A549 (cell line): ENCODE measurements around the gene CADM4. TPM values are rescaled to one million over a fixed set of nuclear protein-coding genes. Genes with fewer than 3 reads are reported as not detected.

Experiments used
- ATAC-seq, 2 experiments: fragments of 200-7000 bp in 1 of 2; fragments of >200 bp in 1 of 2; cut with Nextera tagmentation in 1 of 2; cut with Tn5 transposase in 1 of 2; 3 replicates each; pipeline versions ENCODE4 v1.8.0 to v1.9.1; 2018 to 2020; ENCODE audit warnings: mild to moderate bottlenecking in 1 of 2, moderate library complexity in 1 of 2
- CTCF ChIA-PET: fragments of 300-600 bp; sonication (Branson Sonifier 250); formaldehyde crosslinking; extraction: SDS; loops from one replicate; lab custom pipeline; 2021; ENCODE audit warnings: antibody characterized with exemption, inconsistent platforms; lab: Yijun Ruan, JAX
- POLR2A ChIA-PET: fragments of 350-600 bp; formaldehyde crosslinking; extraction: SDS; loops from one replicate; lab custom pipeline; 2021; ENCODE audit warnings: antibody characterized with exemption, inconsistent platforms; lab: Yijun Ruan, JAX
- DNase-seq, 2 experiments: peaks; one replicate each; pipeline versions ENCODE4 v3.0.0 to v3.0.0-alpha.2; 2011 to 2016; ENCODE audit warnings: low read depth in 1 of 2, low spot score in 1 of 2
- FAIRE-seq: peaks from 2 replicates; lab custom pipeline; 2011; peaks lifted over from hg19 to GRCh38; lab: Jason Lieb, UNC
- H3K27ac ChIP-seq, 2 experiments: fragments of >200 bp; sonication (Bioruptor Twin); formaldehyde crosslinking; 3 replicates each; pipeline ENCODE4 v1.5.1; 2016 to 2017
- H3K4me1 ChIP-seq: fragments of >200 bp; sonication (Bioruptor Twin); formaldehyde crosslinking; 3 replicates; pipeline ENCODE4 v1.6.1; 2016
- H3K4me2 ChIP-seq: fragments of >200 bp; sonication (Bioruptor Twin); formaldehyde crosslinking; 3 replicates; pipeline ENCODE4 v1.6.1; 2016
- H3K4me3 ChIP-seq: fragments of >200 bp; sonication (Bioruptor Twin); formaldehyde crosslinking; 3 replicates; pipeline ENCODE4 v1.5.1; 2016
- H3K9me3 ChIP-seq: fragments of >200 bp; sonication (Bioruptor Twin); formaldehyde crosslinking; 3 replicates; pipeline ENCODE4 v1.6.1; 2016
- CBX2 ChIP-seq: fragments of 200-600 bp; sonication (generic); IDR thresholded peaks from 2 replicates; pipeline ENCODE4 v1.6.1; 2016; ENCODE audit warnings: low read depth, mild to moderate bottlenecking, borderline replicate concordance
- CEBPB ChIP-seq, 2 experiments: fragments of >200 bp in 1 of 2; sonication (Bioruptor Twin) in 1 of 2; formaldehyde crosslinking in 1 of 2; IDR thresholded peaks; 2 replicates each; pipeline ENCODE4 v1.6.1; 2012 to 2016
- EHMT2 ChIP-seq: fragments of 200-600 bp; sonication (generic); IDR thresholded peaks from 2 replicates; pipeline ENCODE4 v1.6.1; 2016; ENCODE audit warnings: antibody characterized with exemption, low read depth, mild to moderate bottlenecking, moderate library complexity
- FOSB ChIP-seq: fragments of 250-450 bp; sonication (Bioruptor Pico); IDR thresholded peaks from 2 replicates; pipeline ENCODE4 v1.5.0; 2020; ENCODE audit warnings: mild to moderate bottlenecking, moderate library complexity
- FOXS1 ChIP-seq: fragments of 250-450 bp; sonication (Bioruptor Pico); IDR thresholded peaks from 2 replicates; pipeline ENCODE4 v1.5.0; 2020; ENCODE audit warnings: mild to moderate bottlenecking, moderate library complexity
- GATA3 ChIP-seq: IDR thresholded peaks from 2 replicates; pipeline ENCODE4 v1.6.1; 2012; ENCODE audit warnings: borderline replicate concordance
- HOXB13 ChIP-seq: fragments of 250-450 bp; sonication (Bioruptor Pico); IDR thresholded peaks from 2 replicates; pipeline ENCODE4 v1.5.0; 2020; ENCODE audit warnings: low read depth, mild to moderate bottlenecking, moderate library complexity
- NFE2L2 ChIP-seq: fragments of 150-350 bp; conservative IDR thresholded peaks from 2 replicates; pipeline ENCODE4 v1.6.1; 2014; ENCODE audit warnings: low read length
- RARB ChIP-seq: fragments of 250-450 bp; sonication (Bioruptor Pico); IDR thresholded peaks from 2 replicates; pipeline ENCODE4 v1.8.0; 2021; ENCODE audit warnings: mild to moderate bottlenecking, moderate library complexity
- RCOR1 ChIP-seq: fragments of 150-350 bp; IDR thresholded peaks from 2 replicates; pipeline ENCODE4 v1.6.1; 2014; ENCODE audit warnings: antibody characterized with exemption, low read length, low read depth
- RNF2 ChIP-seq: fragments of 200-600 bp; sonication (generic); IDR thresholded peaks from 2 replicates; pipeline ENCODE4 v1.6.1; 2016; ENCODE audit warnings: low read depth, mild to moderate bottlenecking, antibody characterized with exemption, moderate library complexity, borderline replicate concordance
- TP53 ChIP-seq: fragments of 250-450 bp; sonication (Bioruptor Pico); IDR thresholded peaks from 2 replicates; pipeline ENCODE4 v1.5.0; 2021; ENCODE audit warnings: mild to moderate bottlenecking, moderate library complexity
- ZC3H11A ChIP-seq: fragments of 450-650 bp; IDR thresholded peaks from 2 replicates; pipeline ENCODE4 v1.6.1; 2014; ENCODE audit warnings: antibody characterized with exemption, mild to moderate bottlenecking
- WGBS: methylation state at CpG from one replicate; pipeline ENCODE4 v1.1.6; 2017; ENCODE audit errors: missing lambda C conversion rate; 5-methylcytosine and 5-hydroxymethylcytosine counted together
- polyA plus RNA-seq, 4 experiments: library from polyadenylated mRNA; depleted of rRNA in 3 of 4; stranded (reverse); fragments of >200 nt; fragmentation: RNase III in 1 of 4; extraction: RNeasy Plus Mini Kit Qiagen cat#74134 plus additional on column Dnase treatment in 1 of 4; gene quantifications; 2 replicates in 3 of 4; 3 replicates in 1 of 4; pipeline ENCODE4 v1.2.3, GENCODE V29; 2011 to 2017
- TF ChIP-seq, protein P1 (sequence below): fragments of 450-650 bp; IDR thresholded peaks from 2 replicates; pipeline ENCODE4 v1.6.1; 2014; ENCODE audit warnings: antibody characterized with exemption
- TF ChIP-seq, protein P2 (sequence below): fragments of >200 bp; sonication (Bioruptor Twin); formaldehyde crosslinking; IDR thresholded peaks from 3 replicates; pipeline ENCODE4 v1.6.1; 2016
- TF ChIP-seq, protein P3 (sequence below): fragments of 200-600 bp; sonication (generic); IDR thresholded peaks from 2 replicates; pipeline ENCODE4 v1.6.1; 2016; ENCODE audit warnings: antibody characterized with exemption, mild to moderate bottlenecking, moderate library complexity
- TF ChIP-seq, protein P4 (sequence below): fragments of 250-450 bp; sonication (Bioruptor Pico); IDR thresholded peaks from 2 replicates; pipeline ENCODE4 v1.5.0; 2020; ENCODE audit warnings: low read depth, mild to moderate bottlenecking, moderate library complexity
- TF ChIP-seq, protein P5 (sequence below): fragments of >200 bp; sonication (Bioruptor Twin); formaldehyde crosslinking; IDR thresholded peaks from 3 replicates; pipeline ENCODE4 v1.5.1; 2016
- TF ChIP-seq, protein P6 (sequence below): IDR thresholded peaks from 2 replicates; pipeline ENCODE4 v1.6.1; 2012; ENCODE audit warnings: low read depth, borderline replicate concordance

CADM4 gene
- polyA plus RNA-seq, 2 of the 4 experiments (the other 2 are of a cell fraction), result 4.2 to 9.2 TPM

DNA sequence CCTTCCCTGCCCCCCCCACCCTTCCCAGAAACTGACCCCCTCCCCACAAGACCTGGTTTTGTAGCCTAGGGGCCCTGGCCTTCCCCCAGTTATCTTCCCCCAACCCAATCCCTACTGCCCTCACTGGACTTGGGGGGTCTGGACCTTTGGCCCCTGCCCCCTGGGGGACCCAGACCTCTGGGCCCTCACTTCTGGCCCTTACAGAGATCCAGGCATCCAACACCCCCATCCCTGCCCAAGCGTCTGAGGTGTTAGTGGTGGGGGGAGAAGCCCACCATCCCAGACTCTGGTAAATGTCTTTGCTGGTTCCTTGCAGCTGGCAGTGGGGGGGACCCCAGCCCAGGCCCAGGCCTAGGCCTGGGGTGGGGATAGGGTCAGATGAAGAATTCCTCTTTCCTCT, 16.7 kb downstream of the CADM4 start:
- peaks cover 12% of the 10 kb centered on the region for H3K4me1 ChIP-seq
- TF ChIP-seq CBX2, result no peak
- TF ChIP-seq, protein P1, sequence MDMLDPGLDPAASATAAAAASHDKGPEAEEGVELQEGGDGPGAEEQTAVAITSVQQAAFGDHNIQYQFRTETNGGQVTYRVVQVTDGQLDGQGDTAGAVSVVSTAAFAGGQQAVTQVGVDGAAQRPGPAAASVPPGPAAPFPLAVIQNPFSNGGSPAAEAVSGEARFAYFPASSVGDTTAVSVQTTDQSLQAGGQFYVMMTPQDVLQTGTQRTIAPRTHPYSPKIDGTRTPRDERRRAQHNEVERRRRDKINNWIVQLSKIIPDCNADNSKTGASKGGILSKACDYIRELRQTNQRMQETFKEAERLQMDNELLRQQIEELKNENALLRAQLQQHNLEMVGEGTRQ, result no peak
- TF ChIP-seq, protein P2, sequence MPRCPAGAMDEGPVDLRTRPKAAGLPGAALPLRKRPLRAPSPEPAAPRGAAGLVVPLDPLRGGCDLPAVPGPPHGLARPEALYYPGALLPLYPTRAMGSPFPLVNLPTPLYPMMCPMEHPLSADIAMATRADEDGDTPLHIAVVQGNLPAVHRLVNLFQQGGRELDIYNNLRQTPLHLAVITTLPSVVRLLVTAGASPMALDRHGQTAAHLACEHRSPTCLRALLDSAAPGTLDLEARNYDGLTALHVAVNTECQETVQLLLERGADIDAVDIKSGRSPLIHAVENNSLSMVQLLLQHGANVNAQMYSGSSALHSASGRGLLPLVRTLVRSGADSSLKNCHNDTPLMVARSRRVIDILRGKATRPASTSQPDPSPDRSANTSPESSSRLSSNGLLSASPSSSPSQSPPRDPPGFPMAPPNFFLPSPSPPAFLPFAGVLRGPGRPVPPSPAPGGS, result no peak
- no peak for TF ChIP-seq RARB (CRISPR knock-in tag)
- no peak for TF ChIP-seq ZC3H11A
- no peak for TF ChIP-seq RCOR1
- TF ChIP-seq, protein P3, sequence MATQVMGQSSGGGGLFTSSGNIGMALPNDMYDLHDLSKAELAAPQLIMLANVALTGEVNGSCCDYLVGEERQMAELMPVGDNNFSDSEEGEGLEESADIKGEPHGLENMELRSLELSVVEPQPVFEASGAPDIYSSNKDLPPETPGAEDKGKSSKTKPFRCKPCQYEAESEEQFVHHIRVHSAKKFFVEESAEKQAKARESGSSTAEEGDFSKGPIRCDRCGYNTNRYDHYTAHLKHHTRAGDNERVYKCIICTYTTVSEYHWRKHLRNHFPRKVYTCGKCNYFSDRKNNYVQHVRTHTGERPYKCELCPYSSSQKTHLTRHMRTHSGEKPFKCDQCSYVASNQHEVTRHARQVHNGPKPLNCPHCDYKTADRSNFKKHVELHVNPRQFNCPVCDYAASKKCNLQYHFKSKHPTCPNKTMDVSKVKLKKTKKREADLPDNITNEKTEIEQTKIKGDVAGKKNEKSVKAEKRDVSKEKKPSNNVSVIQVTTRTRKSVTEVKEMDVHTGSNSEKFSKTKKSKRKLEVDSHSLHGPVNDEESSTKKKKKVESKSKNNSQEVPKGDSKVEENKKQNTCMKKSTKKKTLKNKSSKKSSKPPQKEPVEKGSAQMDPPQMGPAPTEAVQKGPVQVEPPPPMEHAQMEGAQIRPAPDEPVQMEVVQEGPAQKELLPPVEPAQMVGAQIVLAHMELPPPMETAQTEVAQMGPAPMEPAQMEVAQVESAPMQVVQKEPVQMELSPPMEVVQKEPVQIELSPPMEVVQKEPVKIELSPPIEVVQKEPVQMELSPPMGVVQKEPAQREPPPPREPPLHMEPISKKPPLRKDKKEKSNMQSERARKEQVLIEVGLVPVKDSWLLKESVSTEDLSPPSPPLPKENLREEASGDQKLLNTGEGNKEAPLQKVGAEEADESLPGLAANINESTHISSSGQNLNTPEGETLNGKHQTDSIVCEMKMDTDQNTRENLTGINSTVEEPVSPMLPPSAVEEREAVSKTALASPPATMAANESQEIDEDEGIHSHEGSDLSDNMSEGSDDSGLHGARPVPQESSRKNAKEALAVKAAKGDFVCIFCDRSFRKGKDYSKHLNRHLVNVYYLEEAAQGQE, result no peak
- TF ChIP-seq RNF2, result no peak
- TF ChIP-seq EHMT2, result no peak
- TF ChIP-seq FOSB (CRISPR knock-in tag), result no peak
- TF ChIP-seq, protein P4, sequence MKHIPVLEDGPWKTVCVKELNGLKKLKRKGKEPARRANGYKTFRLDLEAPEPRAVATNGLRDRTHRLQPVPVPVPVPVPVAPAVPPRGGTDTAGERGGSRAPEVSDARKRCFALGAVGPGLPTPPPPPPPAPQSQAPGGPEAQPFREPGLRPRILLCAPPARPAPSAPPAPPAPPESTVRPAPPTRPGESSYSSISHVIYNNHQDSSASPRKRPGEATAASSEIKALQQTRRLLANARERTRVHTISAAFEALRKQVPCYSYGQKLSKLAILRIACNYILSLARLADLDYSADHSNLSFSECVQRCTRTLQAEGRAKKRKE (CRISPR knock-in tag), result no peak
- no peak for TF ChIP-seq CEBPB (IDR thresholded peaks at IDR 0.05)
- TF ChIP-seq NFE2L2, result no peak
- no peak for TF ChIP-seq HOXB13 (CRISPR knock-in tag)
- TF ChIP-seq, protein P5, sequence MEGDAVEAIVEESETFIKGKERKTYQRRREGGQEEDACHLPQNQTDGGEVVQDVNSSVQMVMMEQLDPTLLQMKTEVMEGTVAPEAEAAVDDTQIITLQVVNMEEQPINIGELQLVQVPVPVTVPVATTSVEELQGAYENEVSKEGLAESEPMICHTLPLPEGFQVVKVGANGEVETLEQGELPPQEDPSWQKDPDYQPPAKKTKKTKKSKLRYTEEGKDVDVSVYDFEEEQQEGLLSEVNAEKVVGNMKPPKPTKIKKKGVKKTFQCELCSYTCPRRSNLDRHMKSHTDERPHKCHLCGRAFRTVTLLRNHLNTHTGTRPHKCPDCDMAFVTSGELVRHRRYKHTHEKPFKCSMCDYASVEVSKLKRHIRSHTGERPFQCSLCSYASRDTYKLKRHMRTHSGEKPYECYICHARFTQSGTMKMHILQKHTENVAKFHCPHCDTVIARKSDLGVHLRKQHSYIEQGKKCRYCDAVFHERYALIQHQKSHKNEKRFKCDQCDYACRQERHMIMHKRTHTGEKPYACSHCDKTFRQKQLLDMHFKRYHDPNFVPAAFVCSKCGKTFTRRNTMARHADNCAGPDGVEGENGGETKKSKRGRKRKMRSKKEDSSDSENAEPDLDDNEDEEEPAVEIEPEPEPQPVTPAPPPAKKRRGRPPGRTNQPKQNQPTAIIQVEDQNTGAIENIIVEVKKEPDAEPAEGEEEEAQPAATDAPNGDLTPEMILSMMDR, result no peak
- TF ChIP-seq GATA3, result no peak
- TF ChIP-seq TP53 (CRISPR knock-in tag), result no peak
- no peak for TF ChIP-seq FOXS1 (CRISPR knock-in tag)
- FAIRE-seq (no peak), DNase-seq (no peak), ATAC-seq (no peak)
- POLR2A ChIA-PET, result no interaction called here
- 100% methylated on average over 1 of the region's 1 CpG for WGBS
- CTCF ChIA-PET, result interaction anchor here (1.2 kb wide), 2 partner anchors 9 to 26 kb away, joined by 3 read pairs; partner anchors contain the start of gene ZNF576
- H3K9me3 ChIP-seq, result no peaks in the 10 kb centered on the region
- no peak overlapping the region for H3K4me3 ChIP-seq
- no peak overlapping the region for H3K4me2 ChIP-seq
- no peak overlapping the region for H3K27ac ChIP-seq

DNA sequence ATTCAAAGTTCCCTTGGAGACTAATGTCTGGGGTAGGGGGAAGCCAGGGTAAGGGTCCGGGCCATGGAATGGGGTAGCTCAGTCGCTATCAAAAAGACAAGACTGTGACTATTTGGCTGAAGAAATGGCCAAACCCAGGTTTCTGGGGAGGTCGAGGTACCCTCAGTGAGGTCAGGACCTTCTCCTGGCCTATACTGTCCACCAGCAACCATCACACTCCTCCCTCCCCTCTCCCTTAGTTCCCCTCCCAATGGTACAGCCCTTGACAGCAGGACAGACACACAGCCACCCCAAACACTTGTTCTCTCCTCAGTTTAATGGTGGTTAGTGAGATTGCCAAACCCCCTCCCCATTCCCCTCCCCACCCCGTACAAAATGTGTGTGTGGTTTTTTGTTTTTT, 17.6 kb downstream of the CADM4 start:
- H3K4me3 ChIP-seq, result no peak overlapping the region
- no peak for ATAC-seq
- no peak for FAIRE-seq
- ChIA-PET POLR2A (no interaction called here), CTCF (interaction anchor here (0.6 to 1.1 kb wide), 2 partner anchors 30 to 41 kb away, joined by 3 to 5 read pairs; no protein-coding TSS in a partner anchor)
- TF ChIP-seq, protein P6, sequence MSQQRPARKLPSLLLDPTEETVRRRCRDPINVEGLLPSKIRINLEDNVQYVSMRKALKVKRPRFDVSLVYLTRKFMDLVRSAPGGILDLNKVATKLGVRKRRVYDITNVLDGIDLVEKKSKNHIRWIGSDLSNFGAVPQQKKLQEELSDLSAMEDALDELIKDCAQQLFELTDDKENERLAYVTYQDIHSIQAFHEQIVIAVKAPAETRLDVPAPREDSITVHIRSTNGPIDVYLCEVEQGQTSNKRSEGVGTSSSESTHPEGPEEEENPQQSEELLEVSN, result no peak
- H3K27ac ChIP-seq, result no peak overlapping the region
- peaks cover 12% of the 10 kb centered on the region for H3K4me1 ChIP-seq
- no peak overlapping the region for H3K4me2 ChIP-seq
- 73% methylated on average over 4 of the region's 4 CpGs for WGBS
- H3K9me3 ChIP-seq, result no peaks in the 10 kb centered on the region
- DNase-seq, result no peak
